Fibroblast of villous mesenchyme (primary cell): ENCODE data around the gene NAAA. TPM values are rescaled to one million over a fixed set of nuclear protein-coding genes. Genes with fewer than 3 reads are reported as not detected.
"Not testable (repeated sequence)": the region's sequence is repeated elsewhere in the genome, so short reads cannot be mapped to it uniquely, and the experiment has no call there.

Experiments used
- DNase-seq: peaks from one replicate; pipeline ENCODE4 v3.0.0-alpha.2; 2010; ENCODE audit warnings: low read depth
- H3K4me3 ChIP-seq: 2 replicates; pipeline ENCODE4 v1.5.1; 2011; ENCODE audit warnings: low read depth, mild to moderate bottlenecking, low read length
- CTCF ChIP-seq: IDR thresholded peaks from 2 replicates; pipeline ENCODE4 v1.5.1; 2012; ENCODE audit warnings: low read depth, mild to moderate bottlenecking, low read length; ENCODE audit not compliant: insufficient read depth
- total RNA-seq: library from RNA; depleted of rRNA; stranded (reverse); fragments of >200 nt; gene quantifications from 2 replicates; pipeline ENCODE4 v1.2.3, GENCODE V29; 2012

NAAA gene
- total RNA-seq, 1 donor, result 54.8 TPM

GRCh38 chr4:75920327-75920726 is 20.5 kb downstream of the NAAA start:
- no peak overlapping the region for H3K4me3 ChIP-seq
- no peak for TF ChIP-seq CTCF
- no peak for DNase-seq

DNA sequence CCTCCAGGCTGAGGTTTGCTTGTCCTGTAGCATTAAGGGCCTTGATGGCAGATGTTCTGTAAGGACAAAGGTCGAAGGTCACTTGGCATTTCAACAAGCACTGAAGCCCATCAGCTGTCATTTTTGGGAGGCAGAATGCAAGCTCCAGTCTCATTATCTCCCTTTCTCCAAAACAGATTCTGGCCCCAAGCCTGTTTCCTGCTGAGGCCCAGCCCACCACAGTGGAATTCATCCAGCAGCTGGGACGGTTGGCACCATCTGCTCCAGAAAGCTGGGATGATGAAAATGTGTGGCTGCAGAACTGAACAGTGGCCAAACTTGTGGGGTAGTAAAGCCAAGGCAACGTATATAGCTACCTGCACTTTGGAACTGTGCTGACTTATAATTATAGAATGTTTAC is 20.9 kb downstream of the NAAA start:
- TF ChIP-seq CTCF, result no peak
- H3K4me3 ChIP-seq, result no peak overlapping the region
- DNase-seq, result peak; percentile 73

DNA sequence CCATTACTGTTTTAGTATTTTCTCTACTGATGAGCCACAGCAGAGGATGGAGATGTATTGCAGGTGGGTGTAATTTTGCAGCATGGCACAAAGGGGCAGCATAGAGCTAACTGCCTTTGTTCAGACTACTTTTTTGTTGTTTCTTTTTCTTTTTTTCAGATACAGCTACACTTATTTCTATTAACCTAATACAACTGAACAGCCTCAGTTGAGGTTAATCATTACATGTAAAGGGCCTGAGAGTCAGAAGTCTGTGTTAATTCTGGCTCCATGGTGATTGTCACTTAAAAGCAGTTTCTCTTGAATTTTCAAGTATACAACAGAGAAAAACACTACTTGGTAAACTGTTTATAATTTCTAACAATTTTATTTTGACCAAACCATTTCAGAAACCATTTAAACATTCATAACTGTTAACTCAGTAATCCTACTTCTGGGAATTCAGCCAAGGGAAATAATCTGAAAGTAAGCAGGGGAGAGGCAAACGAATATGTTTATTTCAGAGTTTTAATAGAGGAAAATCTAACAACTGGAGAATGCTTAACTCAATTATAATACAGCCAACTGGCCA is 24.6 kb downstream of the NAAA start:
- DNase-seq, result peak; percentile 88

DNA sequence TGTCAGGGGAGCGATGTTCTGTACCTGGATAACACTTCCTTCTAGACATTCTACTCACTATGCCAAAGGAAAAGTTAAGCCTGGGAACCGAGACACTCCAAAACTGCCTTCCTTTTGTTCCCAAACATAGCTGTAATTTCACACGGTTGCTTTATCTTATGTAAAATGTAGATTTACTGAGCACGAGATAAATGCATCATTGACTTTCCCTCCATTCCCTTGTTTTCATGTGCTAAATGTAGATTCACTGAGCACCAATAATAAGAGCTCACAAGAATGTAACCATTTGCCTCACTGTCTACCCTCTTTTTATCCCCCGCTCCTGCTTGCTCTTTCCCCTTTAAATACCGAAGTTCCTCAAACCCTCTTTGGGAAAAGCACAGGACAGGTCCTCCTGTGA is 27.8 kb downstream of the NAAA start:
- TF ChIP-seq CTCF, result no peak
- no peak for DNase-seq
- no peak overlapping the region for H3K4me3 ChIP-seq

More for the DNA sequence above, 24.6 kb downstream of the NAAA start:
- TF ChIP-seq CTCF, result peak; percentile 88
- H3K4me3 ChIP-seq, result no peak overlapping the region

- not testable (repeated sequence) for H3K4me3 ChIP-seq, DNase-seq
These were observed 30.0 kb downstream of the NAAA start for GRCh38 chr4:75910831-75911230.

GRCh38 chr4:75909405-75909804 is 31.4 kb downstream of the NAAA start:
- no peak for TF ChIP-seq CTCF
- no peak overlapping the region for H3K4me3 ChIP-seq
- DNase-seq, result no peak

GRCh38 chr4:75908555-75908954 is 32.3 kb downstream of the NAAA start:
- H3K4me3 ChIP-seq, result no peak overlapping the region
- peak; percentile 38 for DNase-seq
- TF ChIP-seq CTCF, result no peak
